Mammary epithelial cell (primary cell): ENCODE results near the gene MLLT10.

Experiments
- EZH2 ChIP-seq: IDR thresholded peaks from 2 replicates; pipeline ENCODE4 v1.6.1; 2012; ENCODE audit warnings: low read length, inconsistent platforms, borderline replicate concordance
- TF ChIP-seq, protein P1 (sequence below), 2 donors: IDR thresholded peaks in 1 of 2; conservative IDR thresholded peaks in 1 of 2; 2 replicates each; pipeline ENCODE4 v1.5.1; 2011 to 2012; ENCODE audit warnings: inconsistent platforms in 2 of 2, low read length in 2 of 2, mild to moderate bottlenecking in 2 of 2, control low read depth in 1 of 2, low read depth in 1 of 2; ENCODE audit not compliant: insufficient read depth in 1 of 2; ENCODE audit errors: extremely low read depth in 1 of 2

DNA sequence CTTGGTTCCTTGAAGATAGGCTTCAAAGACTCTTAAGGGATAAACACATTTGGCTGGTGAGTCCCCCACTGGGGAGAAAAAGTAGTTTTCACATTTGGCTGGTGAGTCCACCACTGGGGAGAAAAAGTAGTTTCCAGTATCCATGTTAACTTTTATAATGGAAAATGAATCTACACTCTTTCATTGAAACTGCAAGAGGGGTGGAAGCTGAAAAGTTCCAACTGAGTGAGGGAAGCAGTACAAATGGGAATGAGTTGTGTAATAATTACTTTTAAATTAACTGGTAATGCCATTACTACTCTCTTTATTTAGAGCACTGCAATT, 153.9 kb downstream of the MLLT10 start:
- no peak for TF ChIP-seq EZH2
- TF ChIP-seq, protein P1, sequence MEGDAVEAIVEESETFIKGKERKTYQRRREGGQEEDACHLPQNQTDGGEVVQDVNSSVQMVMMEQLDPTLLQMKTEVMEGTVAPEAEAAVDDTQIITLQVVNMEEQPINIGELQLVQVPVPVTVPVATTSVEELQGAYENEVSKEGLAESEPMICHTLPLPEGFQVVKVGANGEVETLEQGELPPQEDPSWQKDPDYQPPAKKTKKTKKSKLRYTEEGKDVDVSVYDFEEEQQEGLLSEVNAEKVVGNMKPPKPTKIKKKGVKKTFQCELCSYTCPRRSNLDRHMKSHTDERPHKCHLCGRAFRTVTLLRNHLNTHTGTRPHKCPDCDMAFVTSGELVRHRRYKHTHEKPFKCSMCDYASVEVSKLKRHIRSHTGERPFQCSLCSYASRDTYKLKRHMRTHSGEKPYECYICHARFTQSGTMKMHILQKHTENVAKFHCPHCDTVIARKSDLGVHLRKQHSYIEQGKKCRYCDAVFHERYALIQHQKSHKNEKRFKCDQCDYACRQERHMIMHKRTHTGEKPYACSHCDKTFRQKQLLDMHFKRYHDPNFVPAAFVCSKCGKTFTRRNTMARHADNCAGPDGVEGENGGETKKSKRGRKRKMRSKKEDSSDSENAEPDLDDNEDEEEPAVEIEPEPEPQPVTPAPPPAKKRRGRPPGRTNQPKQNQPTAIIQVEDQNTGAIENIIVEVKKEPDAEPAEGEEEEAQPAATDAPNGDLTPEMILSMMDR (conservative IDR thresholded peaks at IDR 0.05 in 1 of 2, IDR thresholded peaks at IDR 0.05 in 1 of 2; ENCODE audit: extremely low read depth in 1 of 2, insufficient read depth in 1 of 2, low read depth in 1 of 2, low read length in 2 of 2): no peak
